ENCODE data around the gene UNC5A.

The UNC5A gene

GRCh38 chr5:176878463-176878862 is 68.1 kb downstream of the UNC5A start:
- TF ChIP-seq ZNF70 (CRISPR knock-in tag; IDR thresholded peaks at IDR 0.05): no peak
- TF ChIP-seq ISL1 (CRISPR knock-in tag; IDR thresholded peaks at IDR 0.05): no peak
- TF ChIP-seq ARNTL (CRISPR knock-in tag; IDR thresholded peaks at IDR 0.05; ENCODE audit: borderline replicate concordance, low read depth): no peak
- TF ChIP-seq, protein P1, sequence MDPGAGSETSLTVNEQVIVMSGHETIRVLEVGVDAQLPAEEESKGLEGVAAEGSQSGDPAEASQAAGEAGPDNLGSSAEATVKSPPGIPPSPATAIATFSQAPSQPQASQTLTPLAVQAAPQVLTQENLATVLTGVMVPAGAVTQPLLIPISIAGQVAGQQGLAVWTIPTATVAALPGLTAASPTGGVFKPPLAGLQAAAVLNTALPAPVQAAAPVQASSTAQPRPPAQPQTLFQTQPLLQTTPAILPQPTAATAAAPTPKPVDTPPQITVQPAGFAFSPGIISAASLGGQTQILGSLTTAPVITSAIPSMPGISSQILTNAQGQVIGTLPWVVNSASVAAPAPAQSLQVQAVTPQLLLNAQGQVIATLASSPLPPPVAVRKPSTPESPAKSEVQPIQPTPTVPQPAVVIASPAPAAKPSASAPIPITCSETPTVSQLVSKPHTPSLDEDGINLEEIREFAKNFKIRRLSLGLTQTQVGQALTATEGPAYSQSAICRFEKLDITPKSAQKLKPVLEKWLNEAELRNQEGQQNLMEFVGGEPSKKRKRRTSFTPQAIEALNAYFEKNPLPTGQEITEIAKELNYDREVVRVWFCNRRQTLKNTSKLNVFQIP (CRISPR knock-in tag; IDR thresholded peaks at IDR 0.05; ENCODE audit: borderline replicate concordance, low read depth): no peak
- TF ChIP-seq ESRRG (CRISPR knock-in tag; IDR thresholded peaks at IDR 0.05): no peak
- no peak for TF ChIP-seq TSHZ2 (CRISPR knock-in tag; IDR thresholded peaks at IDR 0.05)
- TF ChIP-seq CSDC2 (CRISPR knock-in tag; IDR thresholded peaks at IDR 0.05): no peak
- no peak for TF ChIP-seq SNAI2 (CRISPR knock-in tag; IDR thresholded peaks at IDR 0.05)
- TF ChIP-seq ZNF565 (CRISPR knock-in tag; conservative IDR thresholded peaks at IDR 0.05; ENCODE audit: low read depth): no peak
- TF ChIP-seq ZFP3 (CRISPR knock-in tag; IDR thresholded peaks at IDR 0.05): no peak
- ATAC-seq: no peak

- ATAC-seq: no peak
- TF ChIP-seq PPARA (CRISPR knock-in tag; IDR thresholded peaks at IDR 0.05; ENCODE audit: borderline replicate concordance) (no peak), ZNF70 (CRISPR knock-in tag; IDR thresholded peaks at IDR 0.05) (no peak), CSRNP3 (CRISPR knock-in tag; IDR thresholded peaks at IDR 0.05) (no peak), TSHZ2 (CRISPR knock-in tag; IDR thresholded peaks at IDR 0.05) (no peak), ZC3H10 (CRISPR knock-in tag; IDR thresholded peaks at IDR 0.05) (no peak), CREB5 (CRISPR knock-in tag; IDR thresholded peaks at IDR 0.05; ENCODE audit: low read depth) (no peak)
- TF ChIP-seq, protein P1 (CRISPR knock-in tag; IDR thresholded peaks at IDR 0.05; ENCODE audit: borderline replicate concordance, low read depth): no peak
- TF ChIP-seq, protein P2, sequence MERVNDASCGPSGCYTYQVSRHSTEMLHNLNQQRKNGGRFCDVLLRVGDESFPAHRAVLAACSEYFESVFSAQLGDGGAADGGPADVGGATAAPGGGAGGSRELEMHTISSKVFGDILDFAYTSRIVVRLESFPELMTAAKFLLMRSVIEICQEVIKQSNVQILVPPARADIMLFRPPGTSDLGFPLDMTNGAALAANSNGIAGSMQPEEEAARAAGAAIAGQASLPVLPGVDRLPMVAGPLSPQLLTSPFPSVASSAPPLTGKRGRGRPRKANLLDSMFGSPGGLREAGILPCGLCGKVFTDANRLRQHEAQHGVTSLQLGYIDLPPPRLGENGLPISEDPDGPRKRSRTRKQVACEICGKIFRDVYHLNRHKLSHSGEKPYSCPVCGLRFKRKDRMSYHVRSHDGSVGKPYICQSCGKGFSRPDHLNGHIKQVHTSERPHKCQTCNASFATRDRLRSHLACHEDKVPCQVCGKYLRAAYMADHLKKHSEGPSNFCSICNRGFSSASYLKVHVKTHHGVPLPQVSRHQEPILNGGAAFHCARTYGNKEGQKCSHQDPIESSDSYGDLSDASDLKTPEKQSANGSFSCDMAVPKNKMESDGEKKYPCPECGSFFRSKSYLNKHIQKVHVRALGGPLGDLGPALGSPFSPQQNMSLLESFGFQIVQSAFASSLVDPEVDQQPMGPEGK (CRISPR knock-in tag; IDR thresholded peaks at IDR 0.05; ENCODE audit: borderline replicate concordance): no peak
Observed at GRCh38 chr5:176878906-176879662, 68.7 kb downstream of the UNC5A start.

Measured in SK-N-SH treated with all-trans-retinoic acid at 6 μM for 48 hours (cell line).